ENCODE data around the gene TMEM266.

GRCh38 chr15:76199106-76200082 lies 139.6 kb downstream of the TMEM266 start:
- no peak for TF ChIP-seq EZH2 (IDR thresholded peaks at IDR 0.05; ENCODE audit: borderline replicate concordance, low read length)
- TF ChIP-seq, protein P1, sequence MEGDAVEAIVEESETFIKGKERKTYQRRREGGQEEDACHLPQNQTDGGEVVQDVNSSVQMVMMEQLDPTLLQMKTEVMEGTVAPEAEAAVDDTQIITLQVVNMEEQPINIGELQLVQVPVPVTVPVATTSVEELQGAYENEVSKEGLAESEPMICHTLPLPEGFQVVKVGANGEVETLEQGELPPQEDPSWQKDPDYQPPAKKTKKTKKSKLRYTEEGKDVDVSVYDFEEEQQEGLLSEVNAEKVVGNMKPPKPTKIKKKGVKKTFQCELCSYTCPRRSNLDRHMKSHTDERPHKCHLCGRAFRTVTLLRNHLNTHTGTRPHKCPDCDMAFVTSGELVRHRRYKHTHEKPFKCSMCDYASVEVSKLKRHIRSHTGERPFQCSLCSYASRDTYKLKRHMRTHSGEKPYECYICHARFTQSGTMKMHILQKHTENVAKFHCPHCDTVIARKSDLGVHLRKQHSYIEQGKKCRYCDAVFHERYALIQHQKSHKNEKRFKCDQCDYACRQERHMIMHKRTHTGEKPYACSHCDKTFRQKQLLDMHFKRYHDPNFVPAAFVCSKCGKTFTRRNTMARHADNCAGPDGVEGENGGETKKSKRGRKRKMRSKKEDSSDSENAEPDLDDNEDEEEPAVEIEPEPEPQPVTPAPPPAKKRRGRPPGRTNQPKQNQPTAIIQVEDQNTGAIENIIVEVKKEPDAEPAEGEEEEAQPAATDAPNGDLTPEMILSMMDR (conservative IDR thresholded peaks at IDR 0.05 in 1 of 2, IDR thresholded peaks at IDR 0.05 in 1 of 2; ENCODE audit: extremely low read depth in 1 of 2, insufficient read depth in 1 of 2, low read depth in 1 of 2, low read length in 2 of 2), result no peak
